GM21723 (cell line): ENCODE results near the gene EARS2.
"Not testable (repeated sequence)": the region's sequence is repeated elsewhere in the genome, so short reads cannot be mapped to it uniquely, and the experiment has no call there.

Experiments used
- ATAC-seq: cut with Tn5 transposase; IDR thresholded peaks from one replicate; pipeline ENCODE4 v1.9.1; 2021; ENCODE audit warnings: mild to moderate bottlenecking, moderate library complexity; ENCODE audit not compliant: unreplicated experiment

Gene EARS2

GRCh38 chr16:23530062-23530461 lies 27.1 kb downstream of the EARS2 start:
- no peak for ATAC-seq

- no peak for ATAC-seq
Observed at GRCh38 chr16:23528644-23529310, 28.4 kb downstream of the EARS2 start.

GRCh38 chr16:23527961-23528643 lies 29.0 kb downstream of the EARS2 start:
- ATAC-seq: no peak

GRCh38 chr16:23524886-23525285 lies 32.3 kb downstream of the EARS2 start:
- ATAC-seq: no peak

- ATAC-seq: no peak
Observed at GRCh38 chr16:23523876-23524385, 33.2 kb downstream of the EARS2 start.

- no peak for ATAC-seq
Observed at GRCh38 chr16:23523321-23523720, 33.8 kb downstream of the EARS2 start.

- ATAC-seq: no peak
Observed at GRCh38 chr16:23521965-23522364, 35.2 kb downstream of the EARS2 start.

- no peak for ATAC-seq
Observed at GRCh38 chr16:23521037-23521743, 36.0 kb downstream of the EARS2 start.

- ATAC-seq: no peak
Observed at GRCh38 chr16:23520500-23520899, 36.6 kb downstream of the EARS2 start.

GRCh38 chr16:23519282-23519681 lies 37.9 kb downstream of the EARS2 start:
- ATAC-seq: no peak

GRCh38 chr16:23518435-23518891 lies 38.7 kb downstream of the EARS2 start:
- ATAC-seq: peak; percentile 60

GRCh38 chr16:23516366-23517137 lies 40.6 kb downstream of the EARS2 start:
- no peak for ATAC-seq

GRCh38 chr16:23515881-23516280 lies 41.3 kb downstream of the EARS2 start:
- no peak for ATAC-seq

GRCh38 chr16:23514381-23515152 lies 42.6 kb downstream of the EARS2 start:
- ATAC-seq: no peak

GRCh38 chr16:23512168-23512695 lies 44.9 kb downstream of the EARS2 start:
- no peak for ATAC-seq

GRCh38 chr16:23511731-23512130 lies 45.4 kb downstream of the EARS2 start:
- no peak for ATAC-seq

- not testable (repeated sequence) for ATAC-seq
Observed at GRCh38 chr16:23510915-23511270, 46.3 kb downstream of the EARS2 start.

- ATAC-seq: peak; percentile 76
Observed at GRCh38 chr16:23510164-23510914, 46.8 kb downstream of the EARS2 start, which contains the start of gene GGA2. Gene GGA2, minus strand, starts transcription at chr16:23510494. Its CDS starts 83 bp downstream, at chr16:23510411.

GRCh38 chr16:23509782-23510163 lies 47.4 kb downstream of the EARS2 start:
- peak; percentile 9 for ATAC-seq
